GM23338 (cell line): ENCODE measurements around the gene UBE2D4. TPM values are rescaled to one million over a fixed set of nuclear protein-coding genes. Genes with fewer than 3 reads are reported as not detected.
"Not testable (repeated sequence)": the region's sequence is repeated elsewhere in the genome, so short reads cannot be mapped to it uniquely, and the experiment has no call there.

Source experiments
- ATAC-seq: fragments of 200-7000 bp; cut with Tn5 transposase; 3 replicates; pipeline ENCODE4 v1.9.1; 2020
- DNase-seq: peaks from one replicate; pipeline ENCODE4 v3.0.0-alpha.2; 2015; ENCODE audit warnings: low spot score
- H2AFZ ChIP-seq: fragments of 200-600 bp; sonication (generic); 2 replicates; pipeline ENCODE4 v1.8.0; 2016; ENCODE audit warnings: antibody characterized with exemption, mild to moderate bottlenecking, moderate library complexity
- H3F3A ChIP-seq: fragments of 200-600 bp; sonication (generic); replicated peaks from 2 replicates; pipeline ENCODE4 v1.8.0; 2017; ENCODE audit warnings: antibody characterized with exemption, mixed run types, low read depth
- H3K27ac ChIP-seq: fragments of 200-600 bp; sonication (generic); 2 replicates; pipeline ENCODE4 v1.6.1; 2016; ENCODE audit warnings: low read depth
- H3K27me3 ChIP-seq: fragments of 200-600 bp; sonication (generic); 2 replicates; pipeline ENCODE4 v1.8.0; 2016; ENCODE audit warnings: mild to moderate bottlenecking, mixed run types, moderate library complexity; ENCODE audit not compliant: insufficient read depth
- H3K36me3 ChIP-seq: fragments of 200-600 bp; sonication (generic); 2 replicates; pipeline ENCODE4 v1.8.0; 2016; ENCODE audit warnings: mild to moderate bottlenecking; ENCODE audit not compliant: insufficient read depth
- H3K4me1 ChIP-seq: fragments of 200-600 bp; sonication (generic); 2 replicates; pipeline ENCODE4 v1.8.0; 2016; ENCODE audit warnings: mild to moderate bottlenecking, moderate library complexity; ENCODE audit not compliant: insufficient read depth
- H3K4me2 ChIP-seq: fragments of 200-600 bp; sonication (generic); 2 replicates; pipeline ENCODE4 v1.7.1; 2017; ENCODE audit warnings: mixed run types
- H3K4me3 ChIP-seq: fragments of 200-600 bp; sonication (generic); 2 replicates; pipeline ENCODE4 v1.6.1; 2016; ENCODE audit warnings: mixed run types
- H3K79me2 ChIP-seq: fragments of 200-600 bp; sonication (generic); replicated peaks from 2 replicates; pipeline ENCODE4 v1.8.0; 2017; ENCODE audit warnings: mild to moderate bottlenecking; ENCODE audit not compliant: insufficient read depth
- H3K9me2 ChIP-seq: fragments of 200-600 bp; sonication (generic); 2 replicates; pipeline ENCODE4 v1.8.0; 2017; ENCODE audit not compliant: insufficient read depth
- H4K20me1 ChIP-seq: fragments of 200-600 bp; sonication (generic); replicated peaks from 2 replicates; pipeline ENCODE4 v1.8.0; 2017; ENCODE audit warnings: mild to moderate bottlenecking; ENCODE audit not compliant: insufficient read depth
- H3K27ac Mint-ChIP-seq: 2 replicates; pipeline ENCODE4 v1.8.0; 2020; ENCODE audit warnings: inconsistent platforms, mild to moderate bottlenecking, moderate library complexity, mixed read lengths
- H3K27me3 Mint-ChIP-seq: 3 replicates; pipeline ENCODE4 v1.8.0; 2022; ENCODE audit warnings: low read depth, mild to moderate bottlenecking, moderate library complexity, mixed read lengths, inconsistent platforms; ENCODE audit not compliant: insufficient read depth, poor library complexity
- H3K36me3 Mint-ChIP-seq: 3 replicates; pipeline ENCODE4 v1.8.0; 2021; ENCODE audit warnings: low read depth, mild to moderate bottlenecking, inconsistent platforms, moderate library complexity, mixed read lengths
- H3K4me1 Mint-ChIP-seq: 3 replicates; pipeline ENCODE4 v1.8.0; 2020; ENCODE audit warnings: mild to moderate bottlenecking, inconsistent platforms, mixed read lengths
- H3K4me3 Mint-ChIP-seq: 3 replicates; pipeline ENCODE4 v1.8.0; 2021; ENCODE audit warnings: moderate library complexity, mild to moderate bottlenecking, inconsistent platforms, mixed read lengths
- H3K9me3 Mint-ChIP-seq: 3 replicates; pipeline ENCODE4 v1.8.0; 2020; ENCODE audit warnings: moderate library complexity, mild to moderate bottlenecking, inconsistent platforms, mixed read lengths
- ETS1 ChIP-seq: IDR thresholded peaks from 2 replicates; pipeline ENCODE4 v1.6.1; 2016; ENCODE audit warnings: antibody characterized with exemption
- EZH2phosphoT487 ChIP-seq: fragments of 200-600 bp; sonication (generic); IDR thresholded peaks from one replicate; pipeline ENCODE4 v1.8.1; 2018; ENCODE audit warnings: antibody characterized with exemption; ENCODE audit not compliant: unreplicated experiment
- NANOG ChIP-seq: IDR thresholded peaks from 2 replicates; pipeline ENCODE4 v1.6.1; 2016; ENCODE audit warnings: antibody characterized with exemption, borderline replicate concordance
- POLR2AphosphoS5 ChIP-seq: IDR thresholded peaks from 2 replicates; pipeline ENCODE4 v1.6.1; 2016; ENCODE audit warnings: antibody characterized with exemption, low read depth
- REST ChIP-seq: IDR thresholded peaks from one replicate; pipeline ENCODE4 v1.6.1; 2018; ENCODE audit warnings: antibody characterized with exemption; ENCODE audit not compliant: unreplicated experiment
- STAT1 ChIP-seq: IDR thresholded peaks from one replicate; pipeline ENCODE4 v1.6.1; 2016; ENCODE audit warnings: antibody characterized with exemption; ENCODE audit not compliant: unreplicated experiment
- ZNF114 ChIP-seq: fragments of 250-450 bp; sonication (Bioruptor Pico); IDR thresholded peaks from 2 replicates; pipeline ENCODE4 v1.5.0; 2020; ENCODE audit warnings: mild to moderate bottlenecking, moderate library complexity
- ZNF331 ChIP-seq: fragments of 250-450 bp; sonication (Bioruptor Pico); IDR thresholded peaks from 2 replicates; pipeline ENCODE4 v1.5.0; 2020; ENCODE audit warnings: low read depth, mild to moderate bottlenecking, moderate library complexity
- polyA plus RNA-seq: library from polyadenylated mRNA; unstranded; fragments of >200 nt; fragmentation: Nextera tagmentation; extraction: Ambion mirVana; gene quantifications from 2 replicates; pipeline ENCODE4 v1.2.1, GENCODE V29; 2016
- total RNA-seq: library from RNA; depleted of rRNA; stranded (reverse); fragments of >200 nt; shearing (Covaris generic); gene quantifications from 2 replicates; pipeline ENCODE4 v1.2.3, GENCODE V29; 2014

UBE2D4 gene
- total and polyA plus RNA-seq, 2 experiments from 2014 or later, result 5.8 to 8.4 TPM

- H3K27me3 Mint-ChIP-seq, result peaks cover 4% of the 10 kb centered on the region
- TF ChIP-seq EZH2phosphoT487 (no peak), POLR2AphosphoS5 (no peak), ZNF331 (no peak), ZNF114 (CRISPR knock-in tag) (no peak), ETS1 (no peak), REST (no peak), NANOG (no peak), STAT1 (no peak)
- no peak for DNase-seq
Observed at GRCh38 chr7:43977525-43977924, 51.3 kb downstream of the UBE2D4 start.

GRCh38 chr7:43978102-43978501 is 51.9 kb downstream of the UBE2D4 start:
- not testable (repeated sequence) for DNase-seq, H3K36me3 ChIP-seq, H3K79me2 ChIP-seq, H3K9me2 ChIP-seq, H4K20me1 ChIP-seq, H3K27me3 Mint-ChIP-seq, H3K27me3 ChIP-seq, H3K4me2 ChIP-seq, H3K27ac Mint-ChIP-seq, H3K4me3 Mint-ChIP-seq, H2AFZ ChIP-seq, ATAC-seq, H3K27ac ChIP-seq, H3K4me3 ChIP-seq, H3F3A ChIP-seq, H3K9me3 Mint-ChIP-seq, H3K36me3 Mint-ChIP-seq, H3K4me1 ChIP-seq, H3K4me1 Mint-ChIP-seq

More at GRCh38 chr7:43977525-43977924, 51.3 kb downstream of the UBE2D4 start:
- H3K4me1 ChIP-seq, result no peaks in the 10 kb centered on the region
- H3K27ac ChIP-seq, result no peak overlapping the region
- no peaks in the 10 kb centered on the region for H3K36me3 ChIP-seq
- H3K4me3 ChIP-seq, result no peak overlapping the region
- no peaks in the 10 kb centered on the region for H4K20me1 ChIP-seq
- no peak overlapping the region for H3K4me2 ChIP-seq
- no peaks in the 10 kb centered on the region for H3K27me3 ChIP-seq
- no peaks in the 10 kb centered on the region for H3K9me3 Mint-ChIP-seq
- no peak overlapping the region for H2AFZ ChIP-seq
- H3K36me3 Mint-ChIP-seq, result no peaks in the 10 kb centered on the region
- H3K4me3 Mint-ChIP-seq, result no peak overlapping the region
- ATAC-seq, result no peak
- H3K9me2 ChIP-seq, result no peaks in the 10 kb centered on the region
- no peak overlapping the region for H3K27ac Mint-ChIP-seq
- H3K79me2 ChIP-seq, result no peaks in the 10 kb centered on the region
- H3K4me1 Mint-ChIP-seq, result no peaks in the 10 kb centered on the region
- no peaks in the 10 kb centered on the region for H3F3A ChIP-seq

- not testable (repeated sequence) for H3K27me3 Mint-ChIP-seq, ATAC-seq
Observed at GRCh38 chr7:43982848-43983247, 56.6 kb downstream of the UBE2D4 start.

More at GRCh38 chr7:43982848-43983247, 56.6 kb downstream of the UBE2D4 start:
- not testable (repeated sequence) for H3K4me1 Mint-ChIP-seq, H3K9me2 ChIP-seq, H3K4me2 ChIP-seq, H3K27ac Mint-ChIP-seq, H3K27ac ChIP-seq, H3F3A ChIP-seq, H3K79me2 ChIP-seq, H2AFZ ChIP-seq, H3K4me3 ChIP-seq, H3K27me3 ChIP-seq, H3K36me3 Mint-ChIP-seq, H3K4me3 Mint-ChIP-seq, H3K9me3 Mint-ChIP-seq, H3K36me3 ChIP-seq, H3K4me1 ChIP-seq, H4K20me1 ChIP-seq, DNase-seq
